Liver (tissue), 3 donors: Measurements from ENCODE around the gene CDC42BPB.

Experiments
- ATF3 ChIP-seq: IDR thresholded peaks from 2 replicates; pipeline ENCODE4 v1.6.1; 2016; ENCODE audit warnings: antibody characterized with exemption
- CTCF ChIP-seq: fragments of 150-350 bp; IDR thresholded peaks from 2 replicates; pipeline ENCODE4 v1.5.1; 2017; ENCODE audit warnings: improper control_type of control experiment, low read depth, low read length; ENCODE audit not compliant: missing input control
- EGR1 ChIP-seq, 2 donors: IDR thresholded peaks; 2 replicates each; pipeline ENCODE4 v1.6.1; 2016 to 2018; ENCODE audit warnings: antibody characterized with exemption in 2 of 2, low read depth in 2 of 2
- HNF4A ChIP-seq, 2 donors: conservative IDR thresholded peaks; 2 replicates each; pipeline ENCODE4 v1.6.1; 2016; ENCODE audit warnings: antibody characterized with exemption in 2 of 2, mild to moderate bottlenecking in 2 of 2
- MAX ChIP-seq: IDR thresholded peaks from 2 replicates; pipeline ENCODE4 v1.6.1; 2016; ENCODE audit warnings: antibody characterized with exemption
- NR2F2 ChIP-seq: IDR thresholded peaks from 2 replicates; pipeline ENCODE4 v1.6.1; 2016; ENCODE audit warnings: antibody characterized with exemption
- REST ChIP-seq: IDR thresholded peaks from 2 replicates; pipeline ENCODE4 v1.6.1; 2016; ENCODE audit warnings: antibody characterized with exemption, mild to moderate bottlenecking
- SP1 ChIP-seq: IDR thresholded peaks from 2 replicates; pipeline ENCODE4 v1.6.1; 2018; ENCODE audit warnings: antibody characterized with exemption, mild to moderate bottlenecking
- TAF1 ChIP-seq: conservative IDR thresholded peaks from 2 replicates; pipeline ENCODE4 v1.6.1; 2016; ENCODE audit warnings: antibody characterized with exemption, mild to moderate bottlenecking
- YY1 ChIP-seq: IDR thresholded peaks from 2 replicates; pipeline ENCODE4 v1.6.1; 2016; ENCODE audit warnings: antibody characterized with exemption, mild to moderate bottlenecking
- ZBTB33 ChIP-seq: IDR thresholded peaks from 2 replicates; pipeline ENCODE4 v1.6.1; 2016; ENCODE audit warnings: antibody characterized with exemption
- donor health status: healthy.
- donor health status: healthy.

GRCh38 chr14:102944448-102945330 is 112.7 kb downstream of the CDC42BPB start:
- TF ChIP-seq ATF3 = no peak
- no peak for TF ChIP-seq REST
- no peak for TF ChIP-seq CTCF
- TF ChIP-seq YY1 = no peak
- TF ChIP-seq MAX = no peak
- no peak for TF ChIP-seq SP1
- TF ChIP-seq NR2F2 = no peak
- no peak for TF ChIP-seq TAF1
- no peak for TF ChIP-seq EGR1 (IDR thresholded peaks at IDR 0.05; ENCODE audit: low read depth in 2 of 2)
- no peak for TF ChIP-seq ZBTB33
- no peak for TF ChIP-seq HNF4A (conservative IDR thresholded peaks at IDR 0.05)
